ENCODE measurements around the gene CAPN9.

DNA sequence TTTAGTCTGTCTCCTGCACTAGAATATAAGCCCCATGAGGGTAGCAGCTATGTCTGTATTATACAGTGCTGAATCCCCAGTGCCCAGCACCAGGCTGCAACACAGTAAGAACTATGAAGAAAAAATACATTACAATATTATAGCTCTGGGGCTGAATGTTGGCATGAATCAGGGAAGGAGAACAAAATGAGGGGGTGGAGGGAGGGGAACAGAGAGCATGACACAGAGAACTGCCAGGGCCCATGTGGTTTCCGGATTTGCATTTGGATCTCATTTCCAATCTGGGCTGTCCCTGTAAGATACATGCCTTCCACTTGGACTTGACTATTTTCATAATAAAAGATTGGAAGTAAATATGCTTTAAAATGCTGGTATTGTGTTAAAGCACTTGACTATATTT is 85.3 kb downstream of the CAPN9 start:
- TF ChIP-seq POLR2AphosphoS5 (IDR thresholded peaks at IDR 0.05; ENCODE audit: insufficient read depth, low read depth, low read length) (no peak), MYC (IDR thresholded peaks at IDR 0.05; ENCODE audit: low read depth, low read length) (no peak), POLR2A (IDR thresholded peaks at IDR 0.05; ENCODE audit: low read depth, low read length) (no peak), EZH2 (IDR thresholded peaks at IDR 0.05; ENCODE audit: borderline replicate concordance, low read depth, low read length, severe bottlenecking) (no peak), FOS (IDR thresholded peaks at IDR 0.05; ENCODE audit: borderline replicate concordance, insufficient read depth, low read length) (no peak)
- TF ChIP-seq, protein P1, sequence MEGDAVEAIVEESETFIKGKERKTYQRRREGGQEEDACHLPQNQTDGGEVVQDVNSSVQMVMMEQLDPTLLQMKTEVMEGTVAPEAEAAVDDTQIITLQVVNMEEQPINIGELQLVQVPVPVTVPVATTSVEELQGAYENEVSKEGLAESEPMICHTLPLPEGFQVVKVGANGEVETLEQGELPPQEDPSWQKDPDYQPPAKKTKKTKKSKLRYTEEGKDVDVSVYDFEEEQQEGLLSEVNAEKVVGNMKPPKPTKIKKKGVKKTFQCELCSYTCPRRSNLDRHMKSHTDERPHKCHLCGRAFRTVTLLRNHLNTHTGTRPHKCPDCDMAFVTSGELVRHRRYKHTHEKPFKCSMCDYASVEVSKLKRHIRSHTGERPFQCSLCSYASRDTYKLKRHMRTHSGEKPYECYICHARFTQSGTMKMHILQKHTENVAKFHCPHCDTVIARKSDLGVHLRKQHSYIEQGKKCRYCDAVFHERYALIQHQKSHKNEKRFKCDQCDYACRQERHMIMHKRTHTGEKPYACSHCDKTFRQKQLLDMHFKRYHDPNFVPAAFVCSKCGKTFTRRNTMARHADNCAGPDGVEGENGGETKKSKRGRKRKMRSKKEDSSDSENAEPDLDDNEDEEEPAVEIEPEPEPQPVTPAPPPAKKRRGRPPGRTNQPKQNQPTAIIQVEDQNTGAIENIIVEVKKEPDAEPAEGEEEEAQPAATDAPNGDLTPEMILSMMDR (IDR thresholded peaks at IDR 0.05; ENCODE audit: extremely low read depth in 1 of 2, insufficient read depth in 1 of 2, low read depth in 1 of 2, low read length in 2 of 2): no peak
- TF ChIP-seq, protein P2, sequence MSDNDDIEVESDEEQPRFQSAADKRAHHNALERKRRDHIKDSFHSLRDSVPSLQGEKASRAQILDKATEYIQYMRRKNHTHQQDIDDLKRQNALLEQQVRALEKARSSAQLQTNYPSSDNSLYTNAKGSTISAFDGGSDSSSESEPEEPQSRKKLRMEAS (IDR thresholded peaks at IDR 0.05; ENCODE audit: insufficient read depth, insufficient read length): no peak
